ENCODE results near the gene CALD1.

CALD1 gene

DNA sequence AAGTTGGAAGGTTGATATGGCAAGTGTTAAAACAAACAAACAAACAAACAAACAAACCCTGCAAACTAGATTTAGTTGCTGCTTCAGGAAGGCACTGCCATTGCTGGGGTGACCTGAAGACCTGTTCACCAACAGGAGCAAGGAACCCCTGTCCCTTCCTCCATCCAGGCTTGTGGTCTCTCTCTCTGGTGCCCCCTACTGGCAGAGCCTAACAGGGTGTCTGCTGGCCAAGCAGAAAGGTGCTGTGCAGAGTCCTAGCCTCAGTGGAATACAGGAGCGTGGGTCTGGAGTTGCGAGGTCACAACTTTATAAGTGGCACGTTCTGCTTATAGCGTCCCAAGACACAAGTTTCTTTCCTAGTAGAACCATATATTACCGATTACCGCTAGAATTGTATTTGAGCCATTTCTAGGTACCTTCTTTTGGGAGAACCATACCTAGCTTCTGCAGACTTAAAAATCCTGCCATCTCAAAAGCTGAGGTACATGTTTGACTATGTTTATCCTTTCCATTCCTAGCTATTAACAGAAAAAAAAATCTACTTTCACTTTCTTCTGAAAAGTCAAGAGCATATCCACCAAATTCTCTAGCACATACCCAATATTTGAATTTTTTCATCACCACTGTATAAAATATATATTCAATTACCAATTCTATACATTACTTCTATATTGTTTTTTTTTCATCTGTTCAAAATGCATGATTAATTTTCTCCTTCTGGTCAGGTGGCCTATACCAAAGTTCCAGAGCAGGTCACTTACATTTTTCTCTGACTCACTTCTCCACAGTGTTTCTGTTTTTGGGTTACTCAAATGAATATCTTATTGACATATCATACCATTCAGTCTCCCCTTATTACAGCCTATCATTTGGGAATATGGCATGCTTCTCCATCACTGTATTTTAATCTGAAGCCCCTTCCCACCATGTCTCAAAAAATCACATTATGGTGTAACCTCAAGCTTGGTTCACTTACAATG is 29.1 kb upstream of the CALD1 start:
- H3K27ac Mint-ChIP-seq = no peak overlapping the region
- H3K9me3 Mint-ChIP-seq (ENCODE audit: low read depth) = no peaks in the 10 kb centered on the region
- H3K36me3 Mint-ChIP-seq = no peaks in the 10 kb centered on the region
- H3K27me3 Mint-ChIP-seq = no peaks in the 10 kb centered on the region
- H3K4me1 Mint-ChIP-seq (ENCODE audit: low read depth) = no peaks in the 10 kb centered on the region
- no peak overlapping the region for H3K4me3 Mint-ChIP-seq

DNA sequence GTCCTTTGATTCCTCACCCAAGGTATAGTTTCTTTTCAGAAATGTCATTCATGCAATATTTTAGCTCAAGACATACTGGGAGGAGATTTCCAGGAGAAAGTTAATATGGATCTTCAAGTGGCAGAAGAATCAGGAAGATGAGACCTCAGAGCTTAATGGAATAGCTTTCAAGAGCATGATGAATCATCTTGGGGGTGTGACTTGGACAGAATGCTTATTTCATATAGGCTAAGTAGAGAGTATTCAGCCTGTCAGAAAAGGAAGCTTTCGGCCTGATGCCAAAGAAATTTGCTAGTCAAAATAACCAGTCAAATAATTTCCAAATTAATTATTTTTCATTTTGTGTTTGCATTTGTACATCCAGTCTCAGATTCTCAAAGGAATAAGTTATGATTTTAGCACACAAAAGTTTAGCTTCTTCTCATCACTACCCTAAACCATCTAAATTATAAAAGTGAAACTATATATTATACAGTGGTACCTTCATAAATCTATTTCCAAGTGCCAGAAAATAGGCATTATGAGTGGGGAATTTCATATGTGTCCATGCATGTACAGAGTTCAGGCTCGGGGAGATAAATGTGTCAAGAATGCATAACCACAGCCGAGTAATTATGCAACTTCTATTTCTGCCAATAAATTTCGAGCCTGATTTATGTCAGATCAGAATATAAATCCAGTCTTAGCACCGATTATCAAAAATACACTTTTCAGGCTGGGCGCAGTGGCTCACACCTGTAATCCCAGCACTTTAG is 27.3 kb upstream of the CALD1 start:
- Mint-ChIP-seq H3K4me3 (no peak overlapping the region), H3K36me3 (no peaks in the 10 kb centered on the region), H3K9me3 (ENCODE audit: low read depth) (no peaks in the 10 kb centered on the region), H3K27me3 (no peaks in the 10 kb centered on the region), H3K27ac (no peak overlapping the region), H3K4me1 (ENCODE audit: low read depth) (no peaks in the 10 kb centered on the region)

DNA sequence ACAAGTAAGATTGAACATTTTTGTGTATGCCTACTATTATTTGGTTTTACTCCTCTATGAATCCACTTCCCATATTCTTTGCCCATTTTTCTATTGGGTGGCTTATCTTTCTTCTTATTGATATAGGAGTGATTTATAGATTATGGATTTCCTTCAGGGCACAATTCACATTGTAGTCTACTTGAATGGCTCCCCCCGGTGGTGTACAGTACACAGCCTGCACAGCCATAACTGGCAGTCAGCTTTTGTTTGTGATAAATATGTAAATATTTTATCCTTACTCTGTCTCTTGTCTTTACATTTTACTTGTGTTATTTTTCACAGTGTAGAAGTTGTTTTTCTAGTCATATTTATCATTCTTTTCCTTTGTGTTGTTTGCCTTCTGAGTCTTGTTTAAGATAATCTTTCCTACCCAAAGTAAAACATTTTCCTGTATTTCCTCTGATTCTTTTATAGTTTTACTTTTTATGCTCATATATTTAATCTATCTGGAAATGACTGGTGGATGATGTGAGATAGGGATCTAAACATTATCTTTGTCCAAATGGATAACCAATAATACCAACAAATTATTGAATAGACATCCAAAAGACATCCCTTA is 23.9 kb upstream of the CALD1 start:
- H3K27ac Mint-ChIP-seq = no peak overlapping the region
- no peaks in the 10 kb centered on the region for H3K9me3 Mint-ChIP-seq (ENCODE audit: low read depth)
- peaks cover 2% of the 10 kb centered on the region for H3K4me1 Mint-ChIP-seq (ENCODE audit: low read depth)
- H3K36me3 Mint-ChIP-seq = no peaks in the 10 kb centered on the region
- no peaks in the 10 kb centered on the region for H3K27me3 Mint-ChIP-seq
- no peak overlapping the region for H3K4me3 Mint-ChIP-seq

DNA sequence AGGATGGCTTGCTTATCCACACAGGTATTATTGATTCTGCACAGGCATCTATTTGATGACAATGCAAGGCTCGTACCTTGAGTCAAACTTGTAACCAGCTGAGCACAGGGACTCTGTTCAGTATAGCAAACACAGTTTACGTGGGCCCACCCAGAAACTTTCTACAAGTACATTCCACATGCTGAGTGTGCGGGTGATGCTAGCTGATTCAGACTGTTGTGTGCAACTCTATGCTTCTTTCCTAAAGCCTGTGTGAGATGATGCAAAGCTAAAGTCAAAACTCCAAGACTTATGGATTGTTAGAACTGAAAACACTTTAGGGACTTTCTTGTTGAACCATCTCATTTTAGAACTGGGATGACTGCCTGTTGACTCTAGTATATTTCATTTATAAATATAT is 21.5 kb upstream of the CALD1 start:
- H3K27ac Mint-ChIP-seq = no peak overlapping the region
- no peak overlapping the region for H3K4me3 Mint-ChIP-seq
- no peaks in the 10 kb centered on the region for H3K9me3 Mint-ChIP-seq (ENCODE audit: low read depth)
- peaks cover 2% of the 10 kb centered on the region for H3K36me3 Mint-ChIP-seq
- peaks cover 2% of the 10 kb centered on the region for H3K4me1 Mint-ChIP-seq (ENCODE audit: low read depth)
- H3K27me3 Mint-ChIP-seq = no peaks in the 10 kb centered on the region

DNA sequence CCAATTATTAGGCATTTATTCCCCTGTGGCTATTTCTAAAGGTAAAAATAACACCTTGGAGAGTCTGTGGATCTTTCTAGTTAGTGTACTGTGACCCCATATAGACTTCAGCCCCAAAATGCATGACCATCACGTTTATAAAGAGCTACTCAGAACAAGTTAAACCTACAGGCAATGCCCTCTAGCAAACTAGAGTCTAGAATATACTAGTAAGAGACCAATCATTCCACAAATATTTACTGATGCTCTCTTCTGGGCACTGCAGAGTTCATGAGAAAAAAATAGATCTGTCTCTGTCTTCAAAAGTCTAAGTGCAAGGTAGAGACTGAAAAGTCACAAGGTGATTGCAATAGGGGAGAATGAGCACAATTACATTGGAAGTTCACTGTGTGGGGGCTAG is 20.5 kb upstream of the CALD1 start:
- Mint-ChIP-seq H3K27ac (no peak overlapping the region), H3K36me3 (peaks cover 2% of the 10 kb centered on the region), H3K4me3 (no peak overlapping the region), H3K9me3 (ENCODE audit: low read depth) (no peaks in the 10 kb centered on the region), H3K4me1 (ENCODE audit: low read depth) (peaks cover 2% of the 10 kb centered on the region), H3K27me3 (no peaks in the 10 kb centered on the region)

DNA sequence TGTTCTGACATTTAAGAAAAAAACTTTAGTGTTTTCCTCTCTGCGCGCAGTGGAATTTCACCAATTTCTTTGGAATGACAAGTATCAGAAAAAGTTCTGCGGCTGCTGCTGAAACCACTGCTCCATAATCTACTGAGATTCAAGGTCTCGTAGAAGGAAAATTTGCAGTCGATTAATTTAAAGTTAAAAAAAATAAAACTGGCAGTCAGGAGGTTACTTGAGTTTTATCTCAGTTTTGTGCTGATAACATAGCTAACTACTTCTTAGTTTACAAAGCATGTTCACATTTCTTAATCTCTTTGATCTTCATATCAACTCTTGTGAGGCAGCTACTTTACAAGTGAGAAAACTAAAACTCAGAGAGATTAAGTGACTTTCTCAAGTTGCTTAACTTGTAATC is 18.2 kb upstream of the CALD1 start:
- Mint-ChIP-seq H3K4me3 (no peak overlapping the region), H3K9me3 (ENCODE audit: low read depth) (no peaks in the 10 kb centered on the region), H3K27ac (no peak overlapping the region), H3K27me3 (no peaks in the 10 kb centered on the region), H3K4me1 (ENCODE audit: low read depth) (peaks cover 2% of the 10 kb centered on the region), H3K36me3 (peaks cover 2% of the 10 kb centered on the region)

DNA sequence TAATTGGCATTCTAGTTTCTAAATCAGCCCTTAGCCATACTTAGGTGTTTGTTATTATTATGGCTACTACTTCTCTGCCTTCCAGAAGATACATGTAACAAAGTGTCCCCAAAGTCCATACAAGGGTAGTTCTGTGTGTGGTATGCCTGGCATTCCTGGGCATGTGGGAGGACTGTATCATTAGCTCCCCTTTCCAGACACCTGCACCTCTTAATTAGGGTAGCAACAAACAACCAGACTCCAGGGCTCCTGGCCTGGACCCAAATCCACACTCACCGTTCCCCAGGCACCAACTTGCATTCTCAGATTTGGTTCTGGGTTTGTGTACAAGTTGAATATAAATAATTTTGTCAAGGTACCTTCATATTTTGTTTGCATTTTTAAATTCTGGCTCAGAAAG is 15.5 kb upstream of the CALD1 start:
- Mint-ChIP-seq H3K27ac (no peak overlapping the region), H3K36me3 (peaks cover 4% of the 10 kb centered on the region)

DNA sequence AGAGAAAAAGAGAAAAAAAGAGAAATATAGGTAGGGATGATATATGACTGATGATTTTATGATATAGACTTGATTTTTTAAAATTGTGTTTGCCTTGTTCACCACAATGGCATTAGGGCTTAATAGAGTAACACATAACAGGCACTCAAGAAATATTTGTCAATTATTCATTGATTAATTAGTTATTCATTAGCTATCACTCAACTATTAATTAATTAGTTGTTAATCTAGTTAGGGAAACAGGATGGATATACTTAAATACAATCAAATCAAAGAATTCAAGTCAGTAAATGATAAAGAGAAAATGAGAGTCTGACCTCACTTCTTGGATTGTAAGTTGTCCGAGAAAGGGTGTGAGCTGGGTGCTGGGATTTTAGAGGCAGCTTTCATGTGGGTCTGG is 15.1 kb upstream of the CALD1 start:
- Mint-ChIP-seq H3K27me3 (no peaks in the 10 kb centered on the region), H3K4me1 (ENCODE audit: low read depth) (peaks cover 2% of the 10 kb centered on the region), H3K4me3 (no peak overlapping the region), H3K9me3 (ENCODE audit: low read depth) (no peaks in the 10 kb centered on the region), H3K36me3 (peaks cover 4% of the 10 kb centered on the region), H3K27ac (no peak overlapping the region)

More for the DNA sequence above, 15.5 kb upstream of the CALD1 start:
- H3K4me1 Mint-ChIP-seq (ENCODE audit: low read depth) = peaks cover 2% of the 10 kb centered on the region
- no peaks in the 10 kb centered on the region for H3K9me3 Mint-ChIP-seq (ENCODE audit: low read depth)
- no peaks in the 10 kb centered on the region for H3K27me3 Mint-ChIP-seq
- no peak overlapping the region for H3K4me3 Mint-ChIP-seq

DNA sequence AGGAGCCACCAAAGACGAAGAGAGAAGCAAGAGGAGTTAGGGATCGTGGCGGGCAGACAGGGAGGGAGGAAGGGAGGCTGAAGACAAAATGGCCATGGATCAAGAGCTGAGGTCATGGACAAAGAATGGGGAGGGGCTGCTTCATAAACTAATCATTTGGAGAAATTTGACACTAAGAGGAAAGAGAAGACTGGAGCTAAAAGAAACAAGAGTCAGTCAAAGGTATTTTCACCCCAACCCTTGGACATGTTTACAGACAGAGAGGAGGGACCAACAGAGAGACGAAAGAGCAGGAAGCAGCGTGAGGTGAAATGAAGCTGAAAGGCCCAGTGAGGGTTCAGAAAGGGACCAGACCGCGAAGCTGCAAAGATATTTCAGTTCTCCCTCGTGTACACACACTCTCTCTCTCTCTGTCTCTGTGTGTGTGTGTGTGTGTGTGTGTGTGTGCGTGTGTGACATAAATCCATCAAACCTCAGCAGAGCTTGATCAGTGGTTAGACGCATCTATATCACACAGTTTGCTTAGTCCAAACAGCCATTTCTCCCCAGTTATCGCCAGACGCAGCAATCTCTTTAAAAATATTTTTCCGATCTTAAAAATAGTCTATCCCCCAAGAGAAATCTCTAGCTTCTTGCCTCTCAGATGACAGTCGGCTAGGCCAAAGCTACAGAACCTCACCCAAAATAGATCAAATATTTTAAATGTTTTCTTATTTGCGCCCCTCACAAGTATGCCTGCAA is 12.5 kb upstream of the CALD1 start:
- Mint-ChIP-seq H3K4me1 (ENCODE audit: low read depth) (no peaks in the 10 kb centered on the region), H3K9me3 (ENCODE audit: low read depth) (no peaks in the 10 kb centered on the region), H3K36me3 (peaks cover 4% of the 10 kb centered on the region), H3K4me3 (no peak overlapping the region), H3K27ac (no peak overlapping the region), H3K27me3 (no peaks in the 10 kb centered on the region)

DNA sequence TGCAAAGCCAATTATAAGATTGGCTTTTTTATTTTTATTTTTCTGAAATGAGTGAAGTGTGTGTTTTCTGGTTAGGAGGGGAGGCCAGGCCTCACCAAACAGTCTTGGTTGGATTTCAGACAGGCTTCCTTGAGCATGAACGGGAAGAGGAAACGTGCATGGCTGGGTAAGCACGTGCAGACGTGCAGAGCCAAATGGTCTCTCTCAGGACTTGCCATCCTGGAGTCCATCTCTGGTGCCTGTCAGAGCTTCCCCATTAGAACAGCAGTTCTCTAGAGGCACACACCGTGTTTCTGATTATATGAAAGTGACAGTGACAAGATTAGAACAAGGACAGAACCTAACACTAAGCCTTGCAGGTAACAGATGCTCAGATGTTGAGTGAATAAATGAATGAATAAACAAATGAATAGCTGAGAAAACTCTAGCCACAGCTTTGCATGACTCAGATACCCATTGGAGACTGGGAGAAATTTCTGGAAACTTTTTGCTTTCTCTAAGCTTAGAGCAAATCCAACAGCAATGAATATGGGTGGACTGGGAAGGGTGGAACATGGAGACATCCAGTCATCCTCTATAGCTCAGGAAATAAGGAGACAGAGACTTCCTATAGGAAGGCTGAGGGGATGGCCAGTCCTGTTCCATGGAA is 11.8 kb upstream of the CALD1 start:
- Mint-ChIP-seq H3K9me3 (ENCODE audit: low read depth) (no peaks in the 10 kb centered on the region), H3K36me3 (peaks cover 2% of the 10 kb centered on the region), H3K27me3 (no peaks in the 10 kb centered on the region), H3K4me3 (no peak overlapping the region), H3K4me1 (ENCODE audit: low read depth) (no peaks in the 10 kb centered on the region), H3K27ac (no peak overlapping the region)

DNA sequence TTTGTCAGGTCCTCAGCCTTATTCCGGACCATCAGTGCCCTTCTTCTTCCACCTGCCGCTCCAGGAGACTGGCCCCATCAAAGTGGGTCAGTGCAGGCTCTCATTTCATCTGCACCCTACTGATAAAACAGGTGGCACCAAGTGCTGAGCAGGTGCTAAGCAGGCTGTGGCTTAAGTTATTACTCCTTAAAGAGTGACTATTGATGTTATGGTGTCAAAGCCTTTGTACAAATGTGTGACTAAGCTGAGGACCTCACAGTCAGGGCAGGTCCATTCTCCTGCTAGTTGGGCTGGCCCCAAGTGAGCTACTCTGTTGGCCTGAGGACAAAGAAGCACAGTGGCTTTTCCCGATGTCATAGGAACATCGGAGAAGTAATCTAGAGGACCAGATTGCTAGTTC is 11.2 kb upstream of the CALD1 start:
- Mint-ChIP-seq H3K4me3 (no peak overlapping the region), H3K27me3 (no peaks in the 10 kb centered on the region), H3K27ac (no peak overlapping the region), H3K4me1 (ENCODE audit: low read depth) (no peaks in the 10 kb centered on the region), H3K36me3 (peaks cover 2% of the 10 kb centered on the region), H3K9me3 (ENCODE audit: low read depth) (no peaks in the 10 kb centered on the region)

DNA sequence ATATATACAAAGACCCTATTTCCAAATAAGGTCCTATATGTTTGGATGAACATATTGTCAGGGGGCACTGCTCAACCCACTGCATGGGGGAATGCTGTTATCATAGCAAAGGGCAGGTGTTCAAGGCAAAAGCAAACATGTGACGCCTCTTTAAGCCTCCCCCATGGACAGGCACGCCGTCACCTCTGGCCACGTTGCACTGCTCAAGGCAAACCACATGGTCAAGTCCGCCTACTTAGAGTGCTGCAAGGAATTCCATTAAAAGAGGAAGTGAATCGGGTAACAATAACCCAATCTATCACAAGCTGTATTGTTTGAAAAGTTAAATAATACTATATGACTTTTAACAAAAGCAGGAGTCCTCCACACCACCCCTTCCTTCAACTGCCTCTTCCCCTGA is 8.8 kb upstream of the CALD1 start:
- no peaks in the 10 kb centered on the region for H3K27me3 Mint-ChIP-seq
- H3K36me3 Mint-ChIP-seq = peaks cover 7% of the 10 kb centered on the region
- H3K4me3 Mint-ChIP-seq = no peak overlapping the region
- H3K9me3 Mint-ChIP-seq (ENCODE audit: low read depth) = no peaks in the 10 kb centered on the region
- H3K4me1 Mint-ChIP-seq (ENCODE audit: low read depth) = no peaks in the 10 kb centered on the region
- no peak overlapping the region for H3K27ac Mint-ChIP-seq

DNA sequence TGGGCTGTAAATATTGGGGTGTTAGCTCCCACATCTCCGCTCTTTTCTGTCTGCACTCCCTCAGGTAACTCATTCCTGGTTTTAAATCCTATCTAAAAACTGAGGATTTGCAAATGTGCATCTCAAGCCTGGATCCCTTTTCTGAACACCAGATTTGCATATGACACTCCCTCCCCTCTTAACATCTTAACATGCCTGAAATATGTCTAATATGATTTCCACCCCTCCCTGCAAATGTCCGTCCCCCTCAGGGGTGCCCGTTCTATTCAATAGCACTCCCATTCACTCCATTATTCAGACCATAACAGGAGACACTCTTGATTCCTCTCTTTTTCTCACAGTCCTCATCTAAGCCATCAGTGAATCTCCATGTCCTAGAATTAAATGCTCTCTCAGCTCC is 8.3 kb upstream of the CALD1 start:
- Mint-ChIP-seq H3K36me3 (peaks cover 7% of the 10 kb centered on the region), H3K4me1 (ENCODE audit: low read depth) (no peaks in the 10 kb centered on the region), H3K9me3 (ENCODE audit: low read depth) (no peaks in the 10 kb centered on the region), H3K27ac (no peak overlapping the region), H3K27me3 (no peaks in the 10 kb centered on the region), H3K4me3 (no peak overlapping the region)

DNA sequence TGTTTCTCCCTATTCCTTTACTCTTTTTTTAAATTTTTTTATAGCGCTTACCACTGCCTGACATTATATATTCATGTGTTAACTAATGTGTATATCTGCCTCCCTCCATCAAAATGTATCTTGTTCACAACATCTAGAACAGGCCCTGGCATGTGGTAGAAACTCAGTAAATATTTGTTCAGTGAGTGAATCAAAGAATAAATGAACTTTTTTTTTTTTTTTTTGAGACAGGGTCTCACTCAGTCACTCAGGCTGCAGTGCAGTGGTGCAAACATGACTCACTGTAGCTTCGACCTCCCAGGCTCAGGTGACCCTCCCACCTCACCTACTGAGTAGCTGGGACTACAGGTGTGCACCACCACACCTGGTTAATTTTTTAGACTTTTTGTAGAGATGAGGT is 7.5 kb upstream of the CALD1 start:
- Mint-ChIP-seq H3K4me3 (no peak overlapping the region), H3K36me3 (peaks cover 5% of the 10 kb centered on the region)

More for the DNA sequence above, 7.5 kb upstream of the CALD1 start:
- no peaks in the 10 kb centered on the region for H3K4me1 Mint-ChIP-seq (ENCODE audit: low read depth)
- H3K9me3 Mint-ChIP-seq (ENCODE audit: low read depth) = no peaks in the 10 kb centered on the region
- H3K27ac Mint-ChIP-seq = no peak overlapping the region
- H3K27me3 Mint-ChIP-seq = no peaks in the 10 kb centered on the region

Measured in activated naive CD8-positive, alpha-beta T cell (primary cell).